Right lobe of liver (tissue), 6 donors: ENCODE data around the gene PCDH12. TPM values are rescaled to one million over a fixed set of nuclear protein-coding genes. Genes with fewer than 3 reads are reported as not detected.

Experiments used
- ATAC-seq, 4 donors: fragments of 200-7000 bp; cut with Tn5 transposase; one replicate each; pipeline ENCODE4 v1.9.1; 2020; ENCODE audit warnings: mild to moderate bottlenecking in 4 of 4, moderate library complexity in 4 of 4
- DNase-seq, 3 donors: peaks; one replicate each; pipeline ENCODE4 v3.0.0-alpha.2; 2020
- H3K27ac ChIP-seq, 3 donors: fragments of 200-600 bp; one replicate each; pipeline ENCODE4 v1.8.0; 2022
- H3K27me3 ChIP-seq, 2 donors: fragments of 200-600 bp; one replicate each; pipeline ENCODE4 v1.8.0; 2022
- H3K36me3 ChIP-seq, 4 donors: fragments of 200-600 bp; sonication (generic) in 1 of 4; one replicate each; pipeline versions ENCODE4 v1.5.1 to v1.8.0; 2017 to 2022; ENCODE audit warnings: control low read depth in 1 of 4
- H3K4me1 ChIP-seq, 4 donors: fragments of 200-600 bp; sonication (generic) in 1 of 4; one replicate each; pipeline versions ENCODE4 v1.5.1 to v1.8.0; 2017 to 2022; ENCODE audit warnings: control low read depth in 1 of 4
- H3K4me3 ChIP-seq, 3 donors: fragments of 200-600 bp; one replicate each; pipeline ENCODE4 v1.8.0; 2022
- H3K9me3 ChIP-seq, 4 donors: fragments of 200-600 bp; sonication (generic) in 1 of 4; one replicate each; pipeline versions ENCODE4 v1.5.1 to v1.8.0; 2017 to 2022; ENCODE audit warnings: control low read depth in 1 of 4
- POLR2A ChIP-seq: fragments of 450-650 bp; IDR thresholded peaks from one replicate; pipeline ENCODE4 v1.6.1; 2017; ENCODE audit warnings: antibody characterized with exemption, mild to moderate bottlenecking
- WGBS: methylation state at CpG from one replicate; pipeline ENCODE4 v1.1.6; 2018; ENCODE audit warnings: low coverage, low lambda C conversion rate; ENCODE audit not compliant: insufficient coverage; ENCODE audit errors: missing lambda C conversion rate; 5-methylcytosine and 5-hydroxymethylcytosine counted together
- intact Hi-C, 2 donors: fragments of 100-400 bp; cut with DNase I; formaldehyde crosslinking; loops; one replicate each; pipeline versions ENCODE4 v1.11.2 to v1.14.1; 2022
- total RNA-seq, 6 experiments: library from RNA; depleted of rRNA in 2 of 6; stranded (reverse); fragments of >200 nt in 2 of 6; fragmentation: NEBNext Ultra II Directional in 3 of 6; extraction: Animal tissue kit (Norgen Biotek cat#: 25700) in 3 of 6; gene quantifications; one replicate each; pipeline versions ENCODE4 v1.1.0 to v1.2.4, GENCODE V29; 2016 to 2023
- TF ChIP-seq, protein P1 (sequence below), 4 donors: fragments of 200-600 bp in 3 of 4; fragments of 450-650 bp in 1 of 4; IDR thresholded peaks; one replicate each; pipeline versions ENCODE4 v1.5.1 to v1.8.0; 2016 to 2022; ENCODE audit warnings: antibody characterized with exemption in 4 of 4, mild to moderate bottlenecking in 2 of 4
- donor health status: DM: no; HTN: yes; CAD: no.
- donor health status: DM: no; HTN: no; CAD: no.
- donor health status: DM: no; HTN: no; CAD: no.
- donor health status: DM: no; HTN: yes; CAD: no.
- donor health status: DM: no; HTN: yes; CAD: no.

PCDH12 gene
- total RNA-seq, 6 experiments from 2014 or later = 1.5 to 4.4 (median 1.9) TPM

DNA sequence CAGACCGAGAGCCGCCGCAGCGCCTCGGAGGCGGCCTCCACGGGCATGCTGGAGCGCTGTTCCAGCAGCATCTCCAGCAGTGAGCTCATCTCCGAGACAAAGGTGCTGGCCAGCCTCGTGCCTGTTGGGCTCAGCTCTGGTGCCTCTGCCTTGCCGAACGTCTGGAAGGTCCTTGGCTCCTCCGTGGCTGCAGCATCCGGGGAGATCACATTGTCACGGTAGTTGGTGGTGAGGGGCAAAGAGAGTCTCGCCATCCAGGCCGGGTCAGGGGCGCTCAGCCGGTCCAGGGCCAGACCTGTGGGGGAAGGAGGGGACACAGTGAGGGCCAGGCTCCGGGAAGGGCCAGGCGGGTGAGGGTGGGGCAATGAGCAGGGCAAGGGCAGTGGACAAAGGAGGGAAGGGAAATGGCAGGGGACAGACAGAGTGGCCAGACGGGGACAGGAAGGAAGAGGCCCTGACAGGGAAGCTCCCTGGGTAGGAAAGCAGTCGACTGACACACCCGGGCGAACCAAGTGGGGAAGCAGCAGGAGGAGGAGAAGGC lies 12.4 kb downstream of the PCDH12 start:
- 38% methylated on average over 13 of the region's 25 CpGs for WGBS
- TF ChIP-seq, protein P1, sequence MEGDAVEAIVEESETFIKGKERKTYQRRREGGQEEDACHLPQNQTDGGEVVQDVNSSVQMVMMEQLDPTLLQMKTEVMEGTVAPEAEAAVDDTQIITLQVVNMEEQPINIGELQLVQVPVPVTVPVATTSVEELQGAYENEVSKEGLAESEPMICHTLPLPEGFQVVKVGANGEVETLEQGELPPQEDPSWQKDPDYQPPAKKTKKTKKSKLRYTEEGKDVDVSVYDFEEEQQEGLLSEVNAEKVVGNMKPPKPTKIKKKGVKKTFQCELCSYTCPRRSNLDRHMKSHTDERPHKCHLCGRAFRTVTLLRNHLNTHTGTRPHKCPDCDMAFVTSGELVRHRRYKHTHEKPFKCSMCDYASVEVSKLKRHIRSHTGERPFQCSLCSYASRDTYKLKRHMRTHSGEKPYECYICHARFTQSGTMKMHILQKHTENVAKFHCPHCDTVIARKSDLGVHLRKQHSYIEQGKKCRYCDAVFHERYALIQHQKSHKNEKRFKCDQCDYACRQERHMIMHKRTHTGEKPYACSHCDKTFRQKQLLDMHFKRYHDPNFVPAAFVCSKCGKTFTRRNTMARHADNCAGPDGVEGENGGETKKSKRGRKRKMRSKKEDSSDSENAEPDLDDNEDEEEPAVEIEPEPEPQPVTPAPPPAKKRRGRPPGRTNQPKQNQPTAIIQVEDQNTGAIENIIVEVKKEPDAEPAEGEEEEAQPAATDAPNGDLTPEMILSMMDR (IDR thresholded peaks at IDR 0.05) = no peak
- TF ChIP-seq POLR2A = no peak

DNA sequence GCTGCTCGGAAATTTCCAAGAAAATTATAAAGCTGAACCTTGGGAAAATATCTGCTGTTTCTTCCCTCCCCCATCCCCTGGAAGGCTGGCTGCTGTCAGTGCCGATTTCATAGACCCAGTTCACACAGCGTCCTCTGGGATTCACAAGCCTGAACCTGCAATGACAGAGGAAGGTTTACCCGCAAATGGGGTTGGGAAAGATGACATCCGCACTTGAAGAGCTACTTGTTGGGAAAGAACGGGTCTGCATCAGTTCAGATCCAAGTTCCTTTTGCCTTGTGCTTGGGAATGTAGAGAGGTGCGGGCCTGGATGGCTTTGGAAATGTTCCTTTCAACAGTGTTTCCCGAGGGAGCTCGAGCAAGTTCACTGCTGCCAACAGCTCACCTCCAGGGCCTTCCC lies 13.9 kb downstream of the PCDH12 start:
- WGBS = 81% methylated on average over 7 of the region's 9 CpGs
- Histone ChIP-seq H3K36me3 (peaks cover 0 to 7% (median 0%) of the 10 kb centered on the region in 4 donors), H3K4me3 (no peak overlapping the region), H3K27me3 (no peaks in the 10 kb centered on the region), H3K4me1 (peaks cover 0 to 14% (median 5%) of the 10 kb centered on the region in 4 donors), H3K27ac (no peak overlapping the region), H3K9me3 (no peaks in the 10 kb centered on the region)
- no peak for TF ChIP-seq POLR2A
- TF ChIP-seq, protein P1 (IDR thresholded peaks at IDR 0.05) = no peak
- ATAC-seq (no peak), DNase-seq (no peak)
- intact Hi-C loops = no loop called here

More for the DNA sequence above, 12.4 kb downstream of the PCDH12 start:
- intact Hi-C loops = no loop called here
- no peaks in the 10 kb centered on the region for H3K36me3 ChIP-seq
- H3K27ac ChIP-seq = no peak overlapping the region
- H3K9me3 ChIP-seq = no peaks in the 10 kb centered on the region
- ATAC-seq = peak; percentile 42 to 60 (median 56)
- no peaks in the 10 kb centered on the region for H3K27me3 ChIP-seq
- H3K4me1 ChIP-seq = peaks cover 0 to 14% (median 5%) of the 10 kb centered on the region in 4 donors
- peak in 1 of 3 donors; percentile 29 for DNase-seq
- H3K4me3 ChIP-seq = no peak overlapping the region

DNA sequence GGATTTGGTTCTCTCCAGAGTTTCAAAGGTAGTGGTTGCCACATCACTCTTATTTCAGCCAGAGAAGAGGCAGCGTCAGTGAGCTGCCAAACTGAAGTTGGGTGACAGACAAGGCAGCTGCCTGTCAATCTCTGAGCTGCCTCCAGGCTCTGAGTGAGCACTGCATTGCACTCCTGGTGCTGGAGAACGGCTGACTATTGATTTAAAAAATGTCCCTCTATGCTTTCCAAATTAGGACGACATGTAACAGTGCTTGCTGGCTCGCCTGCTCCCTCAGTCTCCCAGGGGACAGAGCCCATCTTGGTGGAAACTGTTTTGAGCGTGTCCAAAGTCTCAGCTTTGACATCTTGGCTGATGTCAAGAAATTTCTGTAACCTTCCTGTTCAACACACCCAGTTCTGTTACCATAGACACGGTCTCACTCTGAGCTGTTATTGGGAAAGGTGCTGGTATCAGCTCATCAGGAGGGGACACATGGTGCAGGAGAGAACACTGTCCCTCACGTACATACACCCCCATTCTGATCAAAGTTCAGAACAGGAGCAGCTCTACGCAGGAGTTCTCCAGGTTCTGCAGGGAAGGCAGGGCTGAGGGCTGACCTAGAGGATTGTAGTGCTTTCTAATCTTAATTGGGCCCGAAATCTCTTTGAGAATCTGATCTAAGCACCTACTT lies 15.7 kb downstream of the PCDH12 start:
- TF ChIP-seq, protein P1 (IDR thresholded peaks at IDR 0.05) = no peak
- TF ChIP-seq POLR2A = no peak
- H3K4me1 ChIP-seq = peaks cover 0 to 14% (median 5%) of the 10 kb centered on the region in 4 donors
- H3K9me3 ChIP-seq = no peaks in the 10 kb centered on the region
- DNase-seq (peak in 1 of 3 donors; percentile 62), ATAC-seq (peak; percentile 52 to 82 (median 66))
- no peaks in the 10 kb centered on the region for H3K27me3 ChIP-seq
- H3K27ac ChIP-seq = no peak overlapping the region
- intact Hi-C loops = no loop called here
- peaks cover 2 to 22% (median 7%) of the 10 kb centered on the region in 4 donors for H3K36me3 ChIP-seq
- WGBS = 36% methylated on average over 7 of the region's 9 CpGs
- H3K4me3 ChIP-seq = no peak overlapping the region

DNA sequence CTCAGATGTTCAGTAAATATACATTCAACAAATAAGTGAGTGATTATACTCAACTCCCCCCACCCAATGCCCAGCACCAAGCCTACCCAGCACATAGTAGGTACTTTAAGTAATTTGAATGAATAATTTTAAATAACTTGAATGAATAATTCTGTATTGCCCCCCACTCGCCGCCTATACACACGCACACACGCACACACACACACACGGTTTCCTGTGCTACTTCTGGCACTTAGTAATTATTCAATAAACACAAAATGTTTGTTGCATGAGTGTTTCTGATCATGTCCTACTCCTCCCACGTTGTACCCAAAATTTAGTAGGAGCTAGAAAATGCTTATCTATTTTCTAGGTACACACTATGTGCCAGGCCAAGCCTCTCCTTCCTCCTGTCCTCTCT lies 16.2 kb downstream of the PCDH12 start:
- intact Hi-C loops = no loop called here

More for the DNA sequence above, 16.2 kb downstream of the PCDH12 start:
- DNase-seq = no peak
- no peak for ATAC-seq
- no peak overlapping the region for H3K4me3 ChIP-seq
- peaks cover 2 to 27% (median 8%) of the 10 kb centered on the region in 4 donors for H3K36me3 ChIP-seq
- H3K4me1 ChIP-seq = peaks cover 0 to 14% (median 5%) of the 10 kb centered on the region in 4 donors
- no peaks in the 10 kb centered on the region for H3K27me3 ChIP-seq
- no peak overlapping the region for H3K27ac ChIP-seq
- no peak for TF ChIP-seq POLR2A
- TF ChIP-seq, protein P1 (IDR thresholded peaks at IDR 0.05) = no peak
- WGBS = 78% methylated on average over 5 of the region's 6 CpGs
- no peaks in the 10 kb centered on the region for H3K9me3 ChIP-seq
